Astrocyte of the cerebellum (primary cell): ENCODE data around the gene ZNF774.
"Not testable (repeated sequence)": the region's sequence is repeated elsewhere in the genome, so short reads cannot be mapped to it uniquely, and the experiment has no call there.

ENCODE experiments used
- DNase-seq: peaks from one replicate; pipeline ENCODE4 v3.0.0-alpha.2; 2011; ENCODE audit warnings: low read depth
- H3K4me3 ChIP-seq: 2 replicates; pipeline ENCODE4 v1.5.1; 2011; ENCODE audit warnings: mild to moderate bottlenecking, low read depth, low read length, moderate library complexity
- CTCF ChIP-seq: IDR thresholded peaks from 2 replicates; pipeline ENCODE4 v1.5.1; 2012; ENCODE audit warnings: low read length, low read depth, moderate library complexity, mild to moderate bottlenecking; ENCODE audit errors: missing control alignments
- in situ Hi-C: cut with HindIII; loops from 2 replicates; pipeline ENCODE4 v1.10.0; 2017; ENCODE audit warnings: low sequenced_read_pairs

The ZNF774 gene

GRCh38 chr15:90402223-90402622 is 50.1 kb downstream of the ZNF774 start:
- DNase-seq, result peak; percentile 76
- no peak overlapping the region for H3K4me3 ChIP-seq
- TF ChIP-seq CTCF, result no peak
- in situ Hi-C loops, result no loop called here

- in situ Hi-C loops, result no loop called here
- H3K4me3 ChIP-seq, result no peak overlapping the region
- no peak for TF ChIP-seq CTCF
- no peak for DNase-seq
Observed at GRCh38 chr15:90402767-90403166, 50.7 kb downstream of the ZNF774 start.

GRCh38 chr15:90405055-90405607 is 53.0 kb downstream of the ZNF774 start:
- in situ Hi-C loops, result no loop called here
- no peak for DNase-seq
- H3K4me3 ChIP-seq, result no peak overlapping the region
- TF ChIP-seq CTCF, result no peak

GRCh38 chr15:90407336-90407735 is 55.3 kb downstream of the ZNF774 start:
- H3K4me3 ChIP-seq, result no peak overlapping the region
- in situ Hi-C loops, result no loop called here
- TF ChIP-seq CTCF, result no peak
- DNase-seq, result no peak

- no peak for TF ChIP-seq CTCF
- in situ Hi-C loops, result no loop called here
- no peak overlapping the region for H3K4me3 ChIP-seq
- DNase-seq, result no peak
Observed at GRCh38 chr15:90407871-90408317, 55.8 kb downstream of the ZNF774 start.

GRCh38 chr15:90408657-90409056 is 56.6 kb downstream of the ZNF774 start:
- no peak overlapping the region for H3K4me3 ChIP-seq
- in situ Hi-C loops, result no loop called here
- no peak for TF ChIP-seq CTCF
- DNase-seq, result no peak

GRCh38 chr15:90409587-90409986 is 57.5 kb downstream of the ZNF774 start:
- H3K4me3 ChIP-seq, in situ Hi-C loops, DNase-seq: not testable (repeated sequence)

- in situ Hi-C loops, DNase-seq, H3K4me3 ChIP-seq: not testable (repeated sequence)
Observed at GRCh38 chr15:90410316-90410715, 58.2 kb downstream of the ZNF774 start.
